Hippocampal formation (tissue), 2 donors: ENCODE data around the gene RPS3.

Experiments
- DNase-seq, 2 donors: peaks; one replicate each; lab custom pipeline; 2025; lab: John Stamatoyannopoulos, UW

Gene RPS3

GRCh38 chr11:75434886-75435570, 35.7 kb downstream of the RPS3 start:
- DNase-seq, result no peak

GRCh38 chr11:75435571-75435925, 36.2 kb downstream of the RPS3 start:
- DNase-seq, result no peak

DNA sequence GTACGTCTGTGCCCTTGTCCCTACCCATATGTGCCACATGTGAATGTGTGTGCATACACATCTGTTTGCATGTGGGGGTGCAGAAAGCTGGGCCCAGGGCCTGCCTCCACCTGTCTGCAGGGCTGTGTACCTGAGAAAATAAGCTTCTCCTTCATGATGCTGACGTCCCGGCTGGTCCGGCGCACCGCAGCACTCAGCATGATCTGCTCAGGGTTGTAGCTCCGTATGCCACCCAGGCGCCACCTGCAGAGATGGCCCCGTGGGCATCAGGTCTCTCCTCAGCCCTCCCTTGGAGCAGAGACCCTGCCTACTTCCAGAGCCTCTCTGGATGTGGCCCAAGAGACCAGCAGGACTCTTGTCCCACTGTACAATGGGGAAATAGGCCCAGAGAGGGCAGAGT, 37.5 kb downstream of the RPS3 start:
- no peak for DNase-seq

DNA sequence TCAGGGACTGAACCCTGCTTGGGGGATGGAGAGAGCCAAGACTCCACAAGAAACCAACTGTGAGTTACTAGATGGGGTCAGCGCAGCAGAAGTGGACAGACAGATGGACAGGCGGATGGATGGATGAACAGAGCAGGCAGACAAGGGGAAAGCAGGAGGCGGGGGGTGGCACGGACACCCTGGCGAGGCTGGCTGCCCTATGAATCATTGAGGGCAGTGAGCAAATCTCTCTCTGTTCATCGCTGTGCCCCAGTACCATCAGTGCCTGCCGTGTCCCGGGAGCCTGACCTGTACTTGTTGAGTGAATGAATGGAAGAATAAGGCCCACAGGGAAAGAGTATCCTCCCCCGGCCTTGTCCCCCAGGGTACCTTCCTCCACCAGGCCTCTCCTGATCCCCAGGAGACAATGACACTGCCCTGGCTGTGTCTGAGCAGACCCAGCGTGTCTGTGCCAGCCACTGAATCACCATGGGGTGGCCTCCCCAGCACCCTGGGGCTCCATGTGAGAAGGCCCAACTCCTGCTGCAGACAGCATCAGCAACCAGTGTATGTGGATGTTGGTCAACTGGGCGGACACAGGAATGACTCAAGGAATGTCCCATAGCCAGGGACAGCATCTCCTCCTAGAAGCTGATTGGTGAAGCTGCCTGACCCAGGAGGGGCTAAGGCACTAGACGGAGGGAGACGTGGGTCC, 38.8 kb downstream of the RPS3 start:
- DNase-seq, result no peak

GRCh38 chr11:75439026-75439425, 39.7 kb downstream of the RPS3 start:
- no peak for DNase-seq

DNA sequence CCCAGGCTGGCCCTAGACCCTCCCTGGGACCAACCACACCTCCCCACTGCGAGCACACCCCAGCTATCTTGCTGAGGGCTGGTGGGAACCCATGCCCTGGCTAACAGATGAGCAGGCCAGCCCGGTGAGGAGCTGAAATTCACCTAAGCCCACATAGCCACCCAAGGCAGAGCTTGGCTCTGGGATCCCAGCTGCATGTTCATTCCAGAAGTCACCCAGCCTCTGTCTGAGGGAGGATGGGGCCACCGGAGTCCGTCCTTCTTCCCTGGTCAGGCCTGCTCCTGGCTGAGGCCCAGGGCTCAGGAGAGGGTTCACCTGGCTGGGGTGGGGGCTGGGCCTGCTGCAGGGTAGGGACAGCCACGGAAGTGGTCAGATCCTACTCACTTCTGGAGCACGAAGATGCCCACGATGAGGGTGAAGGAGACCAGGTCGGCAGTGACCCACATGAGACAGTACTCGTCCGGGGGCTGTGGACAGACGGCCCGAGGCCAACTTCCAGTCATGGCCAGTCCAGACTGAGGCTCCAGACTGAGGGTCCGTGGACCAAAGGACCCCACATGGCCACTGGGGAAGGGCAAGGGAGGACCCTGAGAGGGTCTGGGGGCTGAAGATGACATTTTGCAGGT, 40.3 kb downstream of the RPS3 start:
- DNase-seq, result no peak

DNA sequence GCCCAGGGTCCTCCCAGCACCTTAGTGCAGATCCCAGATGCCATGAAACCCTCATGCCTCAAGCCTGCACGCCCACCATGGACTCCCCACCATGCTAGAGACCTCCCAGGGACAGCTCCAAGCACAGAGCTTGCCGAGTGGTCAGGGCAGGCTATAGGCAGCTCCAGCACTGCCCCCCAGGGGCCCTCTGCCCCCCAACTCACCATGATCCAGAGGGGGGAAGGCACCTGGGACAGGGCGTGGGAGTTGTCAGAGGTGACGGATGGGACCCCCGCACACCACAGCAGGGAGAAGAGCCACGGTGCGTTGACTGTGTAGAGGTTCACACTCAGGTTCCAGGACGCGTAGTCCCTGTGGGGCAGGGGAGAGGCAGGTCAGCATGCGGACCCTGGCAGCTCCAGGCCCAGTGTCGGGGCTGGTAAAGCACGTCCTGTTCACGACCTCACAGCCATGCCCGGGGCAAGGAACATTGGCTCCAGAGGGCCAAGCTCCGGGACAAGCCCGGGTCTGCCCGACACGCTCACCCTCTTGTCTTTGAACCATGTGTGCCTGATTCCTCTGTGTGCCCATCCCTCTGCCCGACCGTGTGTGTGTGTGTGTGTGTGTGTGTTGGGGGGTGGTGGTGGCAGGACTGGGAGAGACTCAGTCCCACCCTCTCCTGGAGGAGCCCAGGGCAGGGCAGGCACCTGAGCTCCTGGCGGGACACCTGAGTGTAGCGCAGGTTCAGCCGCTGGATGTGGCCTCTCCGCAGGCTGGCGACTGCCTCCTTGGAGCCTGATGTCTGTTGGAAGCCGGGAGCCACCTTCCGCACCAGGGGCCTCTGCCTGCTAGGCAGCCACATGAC, 41.9 kb downstream of the RPS3 start:
- DNase-seq, result no peak

DNA sequence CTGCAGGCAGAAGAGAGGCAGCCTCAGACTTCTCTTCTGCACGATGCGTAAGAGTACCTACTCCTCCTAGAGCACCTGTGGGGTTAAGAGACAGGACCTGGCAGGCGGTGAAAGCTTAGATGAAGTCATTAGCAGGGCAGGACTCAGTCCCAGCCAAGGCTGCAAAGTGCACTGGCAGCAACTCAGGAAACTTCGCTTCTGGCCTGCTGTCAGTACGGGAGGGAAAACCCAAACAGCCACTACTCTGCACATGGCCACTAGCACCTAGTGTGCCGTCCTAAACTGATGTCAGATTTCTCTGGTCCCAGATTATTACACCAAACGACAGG, 42.5 kb downstream of the RPS3 start:
- no peak for DNase-seq

DNA sequence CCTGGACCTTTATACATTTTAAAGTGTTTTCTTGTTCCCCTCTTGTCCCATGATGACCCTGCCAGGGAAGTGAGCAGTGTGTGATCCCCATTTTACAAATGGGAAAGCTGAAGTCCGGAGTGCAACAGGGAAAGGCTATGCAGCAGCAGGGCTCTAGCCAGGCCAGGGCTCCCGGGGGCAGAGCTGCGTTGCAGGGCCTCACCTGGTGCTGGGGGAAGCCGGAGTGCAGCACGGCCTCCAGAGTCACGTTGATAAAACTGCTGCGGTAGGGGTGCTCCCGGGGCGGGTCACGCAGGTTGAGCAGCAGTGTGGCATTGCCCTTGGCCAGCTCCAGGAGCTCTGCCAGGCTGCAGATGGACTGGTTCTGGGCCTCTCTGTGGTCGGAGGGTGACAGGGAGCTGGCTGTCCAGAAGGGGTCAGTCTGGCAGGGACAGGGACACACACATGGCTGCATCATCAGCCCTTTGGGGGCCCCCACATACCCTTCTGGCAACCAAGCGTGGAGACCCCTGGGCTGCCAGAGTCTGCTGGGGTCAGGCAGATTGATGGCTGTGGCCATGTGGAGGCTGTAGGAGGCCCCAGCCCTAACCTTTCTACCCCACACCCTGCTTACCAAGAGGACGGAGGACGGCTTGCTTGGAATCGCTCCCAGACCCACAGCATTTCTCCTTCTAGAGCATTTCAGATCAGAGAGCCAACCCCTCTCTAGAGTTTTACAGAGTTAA, 43.0 kb downstream of the RPS3 start:
- no peak for DNase-seq

GRCh38 chr11:75443043-75443442, 43.7 kb downstream of the RPS3 start:
- no peak for DNase-seq

DNA sequence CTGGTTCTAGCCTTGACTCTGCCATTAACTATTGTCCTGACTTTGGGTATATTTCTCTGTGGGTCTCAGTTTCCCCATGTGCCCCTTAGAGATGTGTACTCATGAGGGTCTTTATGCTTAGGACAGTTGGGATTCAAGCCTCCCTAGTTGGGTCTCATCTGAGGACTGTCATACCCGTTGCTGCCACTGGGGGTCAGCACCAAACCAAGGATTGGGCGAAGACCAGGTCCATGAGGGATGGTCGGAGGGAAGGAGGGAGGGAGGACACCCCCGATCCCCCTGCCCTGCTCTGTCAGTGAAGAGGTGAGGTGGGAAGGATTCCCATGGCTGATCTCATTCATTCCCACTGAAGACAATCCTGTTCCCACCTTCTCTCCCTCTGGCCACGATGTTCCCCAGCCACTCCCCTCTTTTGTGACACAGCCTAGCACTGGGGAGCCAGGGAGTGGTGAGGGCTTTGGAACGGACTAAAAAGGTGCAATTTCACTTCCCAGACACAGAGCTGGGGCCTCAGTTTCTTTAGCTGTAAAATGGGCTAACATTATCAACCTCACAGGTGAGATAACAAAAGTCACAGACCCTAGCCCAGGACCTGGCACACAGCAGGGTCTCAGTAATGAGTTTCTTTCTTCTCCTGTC, 46.1 kb downstream of the RPS3 start:
- DNase-seq, result peak in 1 of 2 donors; percentile 39

- DNase-seq, result no peak
Observed at GRCh38 chr11:75447415-75447814, 48.1 kb downstream of the RPS3 start.

GRCh38 chr11:75449271-75449670, 50.0 kb downstream of the RPS3 start:
- DNase-seq, result no peak

GRCh38 chr11:75449776-75450175, 50.5 kb downstream of the RPS3 start:
- no peak for DNase-seq

- no peak for DNase-seq
Observed at GRCh38 chr11:75450236-75450635, 50.9 kb downstream of the RPS3 start.

DNA sequence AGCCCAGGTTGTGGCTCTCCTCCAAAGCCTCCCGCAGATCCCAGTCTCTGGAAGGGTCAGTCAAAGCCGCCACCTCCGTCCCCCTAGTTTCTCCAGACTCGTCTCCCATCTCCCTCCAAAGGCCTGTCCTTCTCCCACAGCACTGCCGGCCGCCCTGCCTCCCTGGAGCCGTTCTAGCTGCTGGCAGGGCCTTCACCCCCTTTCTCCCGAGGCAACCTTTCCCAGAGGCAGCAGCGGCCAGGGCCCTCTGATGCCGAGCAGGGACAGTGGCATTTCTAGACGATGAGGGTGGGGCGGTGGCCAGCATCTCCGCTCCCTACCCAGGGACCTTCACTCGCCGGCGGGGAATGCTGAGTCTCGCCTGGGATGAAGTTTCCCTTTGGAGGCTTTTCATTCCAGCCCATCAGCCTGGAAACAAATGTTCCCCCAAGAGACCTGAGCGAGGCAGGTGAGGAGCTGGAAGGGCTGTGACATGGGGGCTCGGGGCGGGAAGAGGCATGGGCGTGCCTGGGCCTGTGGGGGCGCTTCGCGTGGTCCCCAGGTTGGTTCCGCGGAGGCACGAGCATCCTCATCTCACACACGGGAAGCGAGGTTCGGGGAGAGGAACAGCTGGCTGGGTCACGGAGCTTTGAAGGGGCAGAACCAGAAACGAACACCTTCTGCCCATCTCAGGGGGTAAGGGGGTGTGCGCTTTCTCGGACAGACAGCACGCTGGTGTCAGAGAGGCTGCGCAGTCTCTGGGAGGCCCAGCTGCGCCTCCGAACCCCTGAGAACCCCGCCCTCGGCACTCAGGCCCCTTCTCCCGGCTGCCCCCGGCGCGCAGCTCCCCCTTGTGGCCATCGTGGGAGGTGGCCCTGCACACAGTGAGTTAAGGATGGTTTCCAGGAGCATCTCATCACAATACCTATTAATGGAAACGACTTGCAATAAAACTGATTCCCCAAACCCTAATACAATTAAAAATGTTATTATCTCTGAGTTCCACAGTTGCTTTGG, 51.8 kb downstream of the RPS3 start:
- DNase-seq, result no peak

- no peak for DNase-seq
Observed at GRCh38 chr11:75453916-75454655, 54.8 kb downstream of the RPS3 start.

DNA sequence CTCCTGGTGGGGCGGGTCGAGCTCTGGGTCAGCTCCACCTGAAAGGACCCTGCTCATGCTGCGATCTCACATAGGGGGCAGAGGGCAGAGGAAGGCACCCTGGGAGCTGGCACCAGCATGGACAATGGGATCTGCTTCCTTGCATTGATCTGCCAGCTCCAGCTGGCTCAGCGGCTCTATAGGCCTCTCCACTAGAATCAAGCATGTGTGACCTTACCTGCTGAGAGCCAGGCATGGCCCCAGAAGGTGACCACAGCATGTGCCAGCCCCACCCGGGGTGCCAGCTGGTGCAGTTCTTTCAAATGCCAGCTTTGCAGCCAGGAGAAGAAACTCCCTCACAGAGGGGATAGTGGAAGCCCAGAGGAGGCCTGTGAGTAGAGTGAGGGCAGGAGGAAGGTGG, 55.7 kb downstream of the RPS3 start:
- no peak for DNase-seq
